SU-DHL-6 (cell line): ENCODE data around the gene RANBP3.

Experiments
- H2AFZ ChIP-seq: fragments of 200-600 bp; sonication (generic); 2 replicates; pipeline ENCODE4 v1.6.1; 2014; ENCODE audit warnings: low read depth, mild to moderate bottlenecking, moderate library complexity, mixed read lengths, antibody characterized with exemption, low read length; ENCODE audit not compliant: severe bottlenecking
- H3F3A ChIP-seq: fragments of 200-600 bp; shearing (Covaris generic); 2 replicates; pipeline ENCODE4 v1.6.0; 2016; ENCODE audit warnings: antibody characterized with exemption, mild to moderate bottlenecking; ENCODE audit not compliant: insufficient read depth
- H3K27ac ChIP-seq: fragments of 200-600 bp; sonication (generic); 2 replicates; pipeline ENCODE4 v1.5.1; 2016; ENCODE audit warnings: low read depth, mild to moderate bottlenecking, low read length, moderate library complexity, mixed read lengths
- H3K27me3 ChIP-seq: fragments of 200-600 bp; sonication (generic), shearing (Covaris generic); 2 replicates; pipeline ENCODE4 v1.6.0; 2014; ENCODE audit warnings: mild to moderate bottlenecking, low read length
- H3K36me3 ChIP-seq: fragments of 200-600 bp; sonication (generic); 2 replicates; pipeline ENCODE4 v1.6.1; 2014; ENCODE audit warnings: mild to moderate bottlenecking, low read length, mixed read lengths
- H3K4me2 ChIP-seq: fragments of 300-600, 200-600 bp; shearing (Covaris generic), sonication (generic); 2 replicates; pipeline ENCODE4 v1.6.0; 2014; ENCODE audit warnings: low read length, low read depth, mild to moderate bottlenecking; ENCODE audit not compliant: poor library complexity, severe bottlenecking
- H3K4me3 ChIP-seq: fragments of 200-600 bp; sonication (generic); 2 replicates; pipeline ENCODE4 v1.5.1; 2014; ENCODE audit warnings: antibody characterized with exemption, low read length, mild to moderate bottlenecking, mixed read lengths; ENCODE audit not compliant: insufficient read depth, poor library complexity, severe bottlenecking
- H3K79me2 ChIP-seq: fragments of 200-600 bp; sonication (generic); 2 replicates; pipeline ENCODE4 v1.6.1; 2014; ENCODE audit warnings: mild to moderate bottlenecking, low read length, moderate library complexity; ENCODE audit not compliant: insufficient read depth
- H3K9ac ChIP-seq: fragments of 200-600 bp; sonication (generic); 2 replicates; pipeline ENCODE4 v1.7.0; 2014; ENCODE audit warnings: mild to moderate bottlenecking, low read length
- H3K9me2 ChIP-seq: fragments of 200-600 bp; sonication (generic); replicated peaks from 2 replicates; pipeline ENCODE4 v1.6.1; 2014; ENCODE audit warnings: low read length; ENCODE audit not compliant: insufficient read depth
- H3K9me3 ChIP-seq: fragments of 200-600 bp; sonication (generic); 2 replicates; pipeline ENCODE4 v1.6.1; 2014; ENCODE audit warnings: low read length, mixed read lengths; ENCODE audit not compliant: insufficient read depth
- H4K20me1 ChIP-seq: fragments of 200-600 bp; sonication (generic); 2 replicates; pipeline ENCODE4 v1.6.1; 2014; ENCODE audit warnings: low read depth, mild to moderate bottlenecking, antibody characterized with exemption, low read length, moderate library complexity, mixed read lengths
- EZH2phosphoT487 ChIP-seq: fragments of 200-600 bp; sonication (generic), shearing (Covaris generic); conservative IDR thresholded peaks from 2 replicates; pipeline ENCODE4 v1.6.1; 2018; ENCODE audit warnings: mild to moderate bottlenecking, antibody characterized with exemption, low read length, moderate library complexity, mixed read lengths
- TF ChIP-seq, protein P1 (sequence below): fragments of 200-600 bp; sonication (generic); IDR thresholded peaks from one replicate; pipeline ENCODE4 v1.5.1; 2017; ENCODE audit warnings: antibody characterized with exemption, mild to moderate bottlenecking, low read length, moderate library complexity; ENCODE audit not compliant: insufficient read depth, poor library complexity, severe bottlenecking

The RANBP3 gene

DNA sequence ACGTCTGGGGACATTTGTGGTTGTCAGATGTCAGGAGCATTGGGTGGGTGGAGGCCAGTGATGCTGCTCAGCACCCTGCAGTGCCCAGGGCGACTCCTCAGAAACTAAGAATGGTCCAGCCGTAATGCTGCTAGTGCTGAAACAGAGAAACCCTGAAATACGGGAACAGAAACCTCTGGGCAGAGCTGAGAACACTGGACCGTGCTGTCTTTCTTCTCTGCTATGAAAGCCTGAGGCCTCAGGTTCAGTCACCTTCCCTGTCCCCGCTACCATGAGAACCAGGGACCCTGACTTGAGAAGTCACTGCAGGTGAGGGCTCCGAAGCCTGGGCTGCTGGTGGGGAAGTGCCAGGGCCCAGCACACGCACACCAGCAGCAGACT, 50.5 kb downstream of the RANBP3 start:
- Histone ChIP-seq H3K4me2 (no peak overlapping the region), H3K27ac (no peak overlapping the region), H3K9me2 (no peaks in the 10 kb centered on the region), H3K79me2 (no peaks in the 10 kb centered on the region), H3K9ac (no peak overlapping the region), H3K27me3 (no peaks in the 10 kb centered on the region), H3K4me3 (no peak overlapping the region), H4K20me1 (no peaks in the 10 kb centered on the region), H3K36me3 (0 out of 2 replicates have a peak, but pooled peaks cover 5% of the 10 kb centered on the region), H3K9me3 (no peaks in the 10 kb centered on the region), H3F3A (no peaks in the 10 kb centered on the region), H2AFZ (no peak overlapping the region)
- TF ChIP-seq, protein P1, sequence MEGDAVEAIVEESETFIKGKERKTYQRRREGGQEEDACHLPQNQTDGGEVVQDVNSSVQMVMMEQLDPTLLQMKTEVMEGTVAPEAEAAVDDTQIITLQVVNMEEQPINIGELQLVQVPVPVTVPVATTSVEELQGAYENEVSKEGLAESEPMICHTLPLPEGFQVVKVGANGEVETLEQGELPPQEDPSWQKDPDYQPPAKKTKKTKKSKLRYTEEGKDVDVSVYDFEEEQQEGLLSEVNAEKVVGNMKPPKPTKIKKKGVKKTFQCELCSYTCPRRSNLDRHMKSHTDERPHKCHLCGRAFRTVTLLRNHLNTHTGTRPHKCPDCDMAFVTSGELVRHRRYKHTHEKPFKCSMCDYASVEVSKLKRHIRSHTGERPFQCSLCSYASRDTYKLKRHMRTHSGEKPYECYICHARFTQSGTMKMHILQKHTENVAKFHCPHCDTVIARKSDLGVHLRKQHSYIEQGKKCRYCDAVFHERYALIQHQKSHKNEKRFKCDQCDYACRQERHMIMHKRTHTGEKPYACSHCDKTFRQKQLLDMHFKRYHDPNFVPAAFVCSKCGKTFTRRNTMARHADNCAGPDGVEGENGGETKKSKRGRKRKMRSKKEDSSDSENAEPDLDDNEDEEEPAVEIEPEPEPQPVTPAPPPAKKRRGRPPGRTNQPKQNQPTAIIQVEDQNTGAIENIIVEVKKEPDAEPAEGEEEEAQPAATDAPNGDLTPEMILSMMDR = no peak
- no peak for TF ChIP-seq EZH2phosphoT487

DNA sequence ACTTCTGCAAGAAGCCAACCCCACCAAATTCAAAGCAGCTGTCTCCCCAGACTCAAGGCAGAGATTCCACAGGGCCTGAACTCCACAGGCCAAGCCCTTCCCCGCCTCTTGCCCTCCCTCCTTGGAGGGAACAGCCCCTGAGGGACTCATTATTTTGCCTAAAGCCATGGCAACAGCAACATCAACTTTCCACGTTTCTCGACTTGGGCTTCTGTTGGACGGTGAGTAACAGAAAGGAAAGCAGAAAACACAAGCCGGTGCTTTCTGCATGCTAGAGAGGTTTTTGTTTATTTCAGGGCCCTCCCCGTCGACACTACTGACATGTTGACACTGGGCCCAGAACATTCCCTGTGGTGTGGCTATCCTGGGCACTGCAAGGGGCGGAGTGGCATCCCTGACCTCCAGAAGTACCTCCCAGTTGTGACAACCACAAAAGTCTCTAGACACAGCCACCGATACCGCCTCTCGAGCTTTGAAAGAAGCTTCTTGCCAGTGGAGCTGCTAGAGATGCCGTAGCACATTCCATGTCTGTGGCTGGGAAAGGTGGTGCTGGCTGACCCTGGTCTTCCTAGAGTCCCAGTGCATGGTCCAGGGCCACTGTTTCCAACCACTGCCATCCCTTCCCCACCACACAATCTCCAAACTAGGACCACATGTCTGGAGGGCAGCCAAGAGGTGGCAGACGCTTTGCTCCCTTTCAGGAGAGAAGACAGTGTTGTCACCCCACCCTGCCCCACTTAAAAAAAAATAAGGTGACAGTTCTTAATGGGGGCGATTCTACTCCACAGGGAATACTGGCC, 51.1 kb downstream of the RANBP3 start:
- 0 out of 2 replicates have a peak, but pooled peaks cover 5% of the 10 kb centered on the region for H3K36me3 ChIP-seq
- TF ChIP-seq EZH2phosphoT487 = no peak
- TF ChIP-seq, protein P1 = no peak
- H3K9ac ChIP-seq = no peak overlapping the region
- no peak overlapping the region for H3K27ac ChIP-seq
- no peaks in the 10 kb centered on the region for H3K9me3 ChIP-seq
- no peak overlapping the region for H2AFZ ChIP-seq
- no peaks in the 10 kb centered on the region for H3F3A ChIP-seq
- H4K20me1 ChIP-seq = no peaks in the 10 kb centered on the region
- no peak overlapping the region for H3K4me3 ChIP-seq
- no peaks in the 10 kb centered on the region for H3K9me2 ChIP-seq
- no peaks in the 10 kb centered on the region for H3K79me2 ChIP-seq
- no peaks in the 10 kb centered on the region for H3K27me3 ChIP-seq
- H3K4me2 ChIP-seq = no peak overlapping the region

GRCh38 chr19:5925830-5926427, 52.0 kb downstream of the RANBP3 start:
- Histone ChIP-seq H4K20me1 (no peaks in the 10 kb centered on the region), H3K9ac (no peak overlapping the region), H3K4me3 (no peak overlapping the region), H2AFZ (no peak overlapping the region), H3K9me3 (no peaks in the 10 kb centered on the region), H3K9me2 (no peaks in the 10 kb centered on the region), H3K4me2 (no peak overlapping the region), H3K27ac (no peak overlapping the region), H3F3A (no peaks in the 10 kb centered on the region), H3K36me3 (0 out of 2 replicates have a peak, but pooled peaks cover 5% of the 10 kb centered on the region), H3K27me3 (no peaks in the 10 kb centered on the region), H3K79me2 (no peaks in the 10 kb centered on the region)
- TF ChIP-seq EZH2phosphoT487 = no peak
- TF ChIP-seq, protein P1 = no peak
